Sigmoid colon (tissue), 7 donors: Measurements from ENCODE around the gene ATXN7. TPM values are rescaled to one million over a fixed set of nuclear protein-coding genes. Genes with fewer than 3 reads are reported as not detected.
A peak's percentile ranks its signal among the peaks of the same experiment; 100 is the strongest.

Source experiments
- DNase-seq: peaks from one replicate; pipeline ENCODE4 v3.0.0-alpha.2; 2019
- H3K27ac ChIP-seq, 4 donors: fragments of 200-600 bp; sonication (generic); one replicate each; pipeline ENCODE4 v1.5.1; 2016 to 2019; ENCODE audit warnings: mild to moderate bottlenecking in 1 of 4
- H3K27me3 ChIP-seq, 3 donors: fragments of 200-600 bp; sonication (generic); one replicate each; pipeline ENCODE4 v1.5.1; 2019; ENCODE audit warnings: mild to moderate bottlenecking in 1 of 3
- H3K36me3 ChIP-seq, 4 donors: fragments of 200-600 bp; sonication (generic); one replicate each; pipeline ENCODE4 v1.5.1; 2016 to 2019
- H3K4me1 ChIP-seq, 4 donors: fragments of 200-600 bp; sonication (generic); one replicate each; pipeline ENCODE4 v1.5.1; 2017 to 2019
- H3K4me3 ChIP-seq, 4 donors: fragments of 200-600 bp; sonication (generic); one replicate each; pipeline ENCODE4 v1.5.1; 2017 to 2019; ENCODE audit warnings: mild to moderate bottlenecking in 2 of 4, moderate library complexity in 1 of 4
- H3K9me3 ChIP-seq, 4 donors: fragments of 200-600 bp in 3 of 4; sonication (generic) in 3 of 4; one replicate each; pipeline versions ENCODE4 v1.5.1 to v1.6.1; 2013 to 2019
- CTCF ChIP-seq, 4 experiments: fragments of 450-650 bp in 3 of 4; fragments of 200-600 bp in 1 of 4; IDR thresholded peaks; one replicate each; pipeline ENCODE4 v1.5.1; 2016 to 2019; ENCODE audit warnings: antibody characterized with exemption in 4 of 4, mild to moderate bottlenecking in 3 of 4, moderate library complexity in 2 of 4
- EP300 ChIP-seq, 4 donors: sonication (generic); formaldehyde crosslinking; IDR thresholded peaks; one replicate each; pipeline ENCODE4 v1.6.1; 2017; ENCODE audit warnings: antibody characterized with exemption in 4 of 4
- POLR2A ChIP-seq, 2 donors: fragments of 450-650 bp; IDR thresholded peaks; one replicate each; pipeline ENCODE4 v1.6.1; 2016; ENCODE audit warnings: antibody characterized with exemption in 2 of 2, mild to moderate bottlenecking in 2 of 2, moderate library complexity in 2 of 2
- POLR2AphosphoS5 ChIP-seq, 4 donors: sonication (generic); formaldehyde crosslinking; IDR thresholded peaks; one replicate each; pipeline ENCODE4 v1.6.1; 2017; ENCODE audit warnings: antibody characterized with exemption in 4 of 4
- WGBS, 2 donors: extraction: QIAGEN DNeasy Blood & Tissue Kit; methylation state at CpG; one replicate each; pipeline ENCODE4 v1.1.7; 2013; 5-methylcytosine and 5-hydroxymethylcytosine counted together
- intact Hi-C: fragments of 100-400 bp; cut with DNase I; formaldehyde crosslinking; loops from one replicate; pipeline ENCODE4 v1.15.1; 2023
- polyA plus RNA-seq, 3 donors: library from polyadenylated mRNA; stranded (reverse); fragments of 200-250 nt; gene quantifications; one replicate each; pipeline ENCODE4 v1.2.3, GENCODE V29; 2013
- total RNA-seq, 4 donors: library from RNA; depleted of rRNA; stranded (reverse); fragments of >200 nt; gene quantifications; one replicate each; pipeline ENCODE4 v1.1.0, GENCODE V29; 2016
- donor health status: healthy with polysubstance abuse.
- donor health status: Bipolar disorder and iron deficiency.
- donor health status: healthy.

Gene ATXN7
- total and polyA plus RNA-seq, 7 donors, result 2.1 to 32.7 (median 17.8) TPM

- TF ChIP-seq POLR2A (IDR thresholded peaks at IDR 0.05) (no peak), CTCF (IDR thresholded peaks at IDR 0.05) (no peak), EP300 (IDR thresholded peaks at IDR 0.05) (no peak), POLR2AphosphoS5 (IDR thresholded peaks at IDR 0.05) (no peak)
- H3K27me3 ChIP-seq, result no peaks in the 10 kb centered on the region
- H3K36me3 ChIP-seq, result no peaks in the 10 kb centered on the region
- DNase-seq, result no peak
- no peaks in the 10 kb centered on the region for H3K9me3 ChIP-seq
- no peak overlapping the region for H3K27ac ChIP-seq
- WGBS, 2 donors, result 77 to 87% methylated on average over 2 of the region's 2 CpGs
- H3K4me1 ChIP-seq, result peaks cover 0 to 29% (median 23%) of the 10 kb centered on the region in 4 donors
- intact Hi-C loops, result no loop called here
- no peak overlapping the region for H3K4me3 ChIP-seq
These were observed 8.7 kb downstream of the ATXN7 start for GRCh38 chr3:63872135-63872924.

- no peaks in the 10 kb centered on the region for H3K9me3 ChIP-seq
- 69 to 83% methylated on average over 3 of the region's 3 CpGs for WGBS, 2 donors
- no peak overlapping the region for H3K27ac ChIP-seq
- intact Hi-C loops, result no loop called here
- peaks cover 0 to 44% (median 42%) of the 10 kb centered on the region in 4 donors for H3K4me1 ChIP-seq
- H3K4me3 ChIP-seq, result no peak overlapping the region
- no peaks in the 10 kb centered on the region for H3K27me3 ChIP-seq
- DNase-seq, result no peak
- H3K36me3 ChIP-seq, result no peaks in the 10 kb centered on the region
- TF ChIP-seq POLR2A (IDR thresholded peaks at IDR 0.05), result no peak
These were observed 11.1 kb downstream of the ATXN7 start for GRCh38 chr3:63874769-63875168.

- Histone ChIP-seq H3K4me1 (peaks cover 0 to 48% (median 42%) of the 10 kb centered on the region in 4 donors), H3K9me3 (no peaks in the 10 kb centered on the region), H3K27me3 (no peaks in the 10 kb centered on the region), H3K27ac (no peak overlapping the region), H3K36me3 (no peaks in the 10 kb centered on the region), H3K4me3 (no peak overlapping the region)
- 77 to 83% methylated on average over 2 of the region's 2 CpGs for WGBS, 2 donors
- no peak for TF ChIP-seq CTCF (IDR thresholded peaks at IDR 0.05)
- no peak for TF ChIP-seq POLR2AphosphoS5 (IDR thresholded peaks at IDR 0.05)
- TF ChIP-seq POLR2A (IDR thresholded peaks at IDR 0.05), result no peak
- TF ChIP-seq EP300 (IDR thresholded peaks at IDR 0.05), result no peak
- intact Hi-C loops, result no loop called here
- no peak for DNase-seq
These were observed 11.8 kb downstream of the ATXN7 start for GRCh38 chr3:63875510-63875909.

- no peak overlapping the region for H3K4me3 ChIP-seq
- H3K27ac ChIP-seq, result no peak overlapping the region
- H3K9me3 ChIP-seq, result no peaks in the 10 kb centered on the region
- intact Hi-C loops, result no loop called here
- WGBS, 2 donors, result 8 to 46% methylated on average over 3 of the region's 3 CpGs
- no peaks in the 10 kb centered on the region for H3K27me3 ChIP-seq
- DNase-seq, result no peak
- no peaks in the 10 kb centered on the region for H3K36me3 ChIP-seq
- TF ChIP-seq POLR2AphosphoS5 (IDR thresholded peaks at IDR 0.05), result no peak
- TF ChIP-seq EP300 (IDR thresholded peaks at IDR 0.05), result no peak
- TF ChIP-seq POLR2A (IDR thresholded peaks at IDR 0.05), result no peak
- TF ChIP-seq CTCF (IDR thresholded peaks at IDR 0.05), result no peak
- H3K4me1 ChIP-seq, result peaks cover 0 to 52% (median 42%) of the 10 kb centered on the region in 4 donors
These were observed 12.6 kb downstream of the ATXN7 start for GRCh38 chr3:63876260-63876659.

- H3K27me3 ChIP-seq, result no peaks in the 10 kb centered on the region
- no peaks in the 10 kb centered on the region for H3K36me3 ChIP-seq
- WGBS, 2 donors, result 91% methylated on average over 3 of the region's 3 CpGs
- TF ChIP-seq EP300 (IDR thresholded peaks at IDR 0.05) (no peak), POLR2AphosphoS5 (IDR thresholded peaks at IDR 0.05) (peak in 2 of 4 donors; percentile 46 to 50)
- peaks cover 0 to 52% (median 39%) of the 10 kb centered on the region in 4 donors for H3K4me1 ChIP-seq
- intact Hi-C loops, result no loop called here
- no peaks in the 10 kb centered on the region for H3K9me3 ChIP-seq
- H3K27ac ChIP-seq, result peak overlapping the region in 2 of 4 donors; percentile 33 to 44
- no peak overlapping the region for H3K4me3 ChIP-seq
- DNase-seq, result no peak
These were observed 14.2 kb downstream of the ATXN7 start for GRCh38 chr3:63877737-63878393.
